ENCODE measurements around the gene TRIM66. TPM values are rescaled to one million over a fixed set of nuclear protein-coding genes. Genes with fewer than 3 reads are reported as not detected.

Gene TRIM66
- total RNA-seq, 1 experiment from 2014 or later: 14.0 TPM

DNA sequence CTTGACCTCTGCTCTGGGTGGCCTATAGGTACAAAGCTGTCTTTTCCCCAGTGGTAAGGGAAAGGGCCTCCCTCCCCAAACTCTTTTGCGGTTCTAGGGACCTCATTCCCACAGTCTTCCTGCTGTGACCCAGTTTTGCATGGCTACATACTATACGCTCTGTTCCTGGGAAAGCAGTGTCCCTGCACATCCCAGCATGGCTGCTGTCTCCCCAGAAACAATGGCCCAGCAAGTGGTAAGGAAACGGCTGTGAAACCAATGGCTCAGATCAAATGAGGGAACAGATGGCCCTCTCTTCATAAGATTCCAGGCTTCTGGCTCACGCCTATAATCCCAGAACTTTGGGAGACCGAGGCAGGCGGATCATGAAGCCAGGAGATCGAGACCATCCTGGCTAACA is 41.2 kb upstream of the TRIM66 start:
- no TSS peak for BruUV-seq (replicated peaks)
- intact Hi-C loops (cut with micrococcal nuclease; ENCODE audit: unreplicated experiment): loop anchor here (5.0 kb wide), 1 partner anchor 36 kb away; no protein-coding TSS in a partner anchor
- H3K4me3 Mint-ChIP-seq (ENCODE audit: low read depth, unreplicated experiment): no peak overlapping the region
- TF ChIP-seq, protein P1, sequence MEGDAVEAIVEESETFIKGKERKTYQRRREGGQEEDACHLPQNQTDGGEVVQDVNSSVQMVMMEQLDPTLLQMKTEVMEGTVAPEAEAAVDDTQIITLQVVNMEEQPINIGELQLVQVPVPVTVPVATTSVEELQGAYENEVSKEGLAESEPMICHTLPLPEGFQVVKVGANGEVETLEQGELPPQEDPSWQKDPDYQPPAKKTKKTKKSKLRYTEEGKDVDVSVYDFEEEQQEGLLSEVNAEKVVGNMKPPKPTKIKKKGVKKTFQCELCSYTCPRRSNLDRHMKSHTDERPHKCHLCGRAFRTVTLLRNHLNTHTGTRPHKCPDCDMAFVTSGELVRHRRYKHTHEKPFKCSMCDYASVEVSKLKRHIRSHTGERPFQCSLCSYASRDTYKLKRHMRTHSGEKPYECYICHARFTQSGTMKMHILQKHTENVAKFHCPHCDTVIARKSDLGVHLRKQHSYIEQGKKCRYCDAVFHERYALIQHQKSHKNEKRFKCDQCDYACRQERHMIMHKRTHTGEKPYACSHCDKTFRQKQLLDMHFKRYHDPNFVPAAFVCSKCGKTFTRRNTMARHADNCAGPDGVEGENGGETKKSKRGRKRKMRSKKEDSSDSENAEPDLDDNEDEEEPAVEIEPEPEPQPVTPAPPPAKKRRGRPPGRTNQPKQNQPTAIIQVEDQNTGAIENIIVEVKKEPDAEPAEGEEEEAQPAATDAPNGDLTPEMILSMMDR (IDR thresholded peaks at IDR 0.05; ENCODE audit: unreplicated experiment): no peak
- no peak for DNase-seq
- no peaks in the 10 kb centered on the region for H3K27me3 Mint-ChIP-seq (ENCODE audit: unreplicated experiment)
- H3K4me1 Mint-ChIP-seq (ENCODE audit: low read depth, unreplicated experiment): peaks cover 40% of the 10 kb centered on the region
- H3K27ac Mint-ChIP-seq (ENCODE audit: unreplicated experiment): no peak overlapping the region
- CTCF ChIA-PET: no interaction called here
- H3K9me3 Mint-ChIP-seq (ENCODE audit: low read depth, unreplicated experiment): no peaks in the 10 kb centered on the region
- peaks cover 20% of the 10 kb centered on the region for H3K36me3 Mint-ChIP-seq (ENCODE audit: insufficient read depth, unreplicated experiment)

DNA sequence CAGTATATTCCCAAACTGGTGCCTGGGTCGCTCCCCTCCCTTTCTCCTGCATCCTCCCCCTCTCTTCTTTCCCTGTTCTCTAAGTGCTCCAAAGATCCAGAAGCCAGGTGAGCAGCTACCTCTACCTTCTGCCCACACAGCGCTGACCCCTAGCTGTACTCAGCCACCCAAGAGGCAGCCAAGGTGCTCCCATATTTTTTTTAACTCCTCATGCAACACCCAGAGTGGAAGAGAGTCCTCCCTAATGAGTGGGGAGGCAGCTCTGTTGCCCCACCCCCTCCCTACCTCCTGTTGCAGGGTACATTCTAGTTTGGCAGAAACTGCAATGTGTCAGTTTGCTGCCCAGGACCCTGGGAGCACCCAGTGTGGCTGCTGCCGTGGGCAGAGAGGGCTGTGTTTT is 40.3 kb upstream of the TRIM66 start:
- no peak overlapping the region for H3K4me3 Mint-ChIP-seq (ENCODE audit: low read depth, unreplicated experiment)
- peaks cover 21% of the 10 kb centered on the region for H3K36me3 Mint-ChIP-seq (ENCODE audit: insufficient read depth, unreplicated experiment)
- no TSS peak for BruUV-seq (replicated peaks)
- DNase-seq: no peak
- CTCF ChIA-PET: no interaction called here
- TF ChIP-seq, protein P1 (IDR thresholded peaks at IDR 0.05; ENCODE audit: unreplicated experiment): no peak
- H3K27me3 Mint-ChIP-seq (ENCODE audit: unreplicated experiment): no peaks in the 10 kb centered on the region
- peaks cover 49% of the 10 kb centered on the region for H3K4me1 Mint-ChIP-seq (ENCODE audit: low read depth, unreplicated experiment)
- peak overlapping the region; percentile 3 for H3K27ac Mint-ChIP-seq (ENCODE audit: unreplicated experiment)
- H3K9me3 Mint-ChIP-seq (ENCODE audit: low read depth, unreplicated experiment): no peaks in the 10 kb centered on the region
- intact Hi-C loops (cut with micrococcal nuclease; ENCODE audit: unreplicated experiment): loop anchor here (5.0 kb wide), 1 partner anchor 36 kb away; no protein-coding TSS in a partner anchor

DNA sequence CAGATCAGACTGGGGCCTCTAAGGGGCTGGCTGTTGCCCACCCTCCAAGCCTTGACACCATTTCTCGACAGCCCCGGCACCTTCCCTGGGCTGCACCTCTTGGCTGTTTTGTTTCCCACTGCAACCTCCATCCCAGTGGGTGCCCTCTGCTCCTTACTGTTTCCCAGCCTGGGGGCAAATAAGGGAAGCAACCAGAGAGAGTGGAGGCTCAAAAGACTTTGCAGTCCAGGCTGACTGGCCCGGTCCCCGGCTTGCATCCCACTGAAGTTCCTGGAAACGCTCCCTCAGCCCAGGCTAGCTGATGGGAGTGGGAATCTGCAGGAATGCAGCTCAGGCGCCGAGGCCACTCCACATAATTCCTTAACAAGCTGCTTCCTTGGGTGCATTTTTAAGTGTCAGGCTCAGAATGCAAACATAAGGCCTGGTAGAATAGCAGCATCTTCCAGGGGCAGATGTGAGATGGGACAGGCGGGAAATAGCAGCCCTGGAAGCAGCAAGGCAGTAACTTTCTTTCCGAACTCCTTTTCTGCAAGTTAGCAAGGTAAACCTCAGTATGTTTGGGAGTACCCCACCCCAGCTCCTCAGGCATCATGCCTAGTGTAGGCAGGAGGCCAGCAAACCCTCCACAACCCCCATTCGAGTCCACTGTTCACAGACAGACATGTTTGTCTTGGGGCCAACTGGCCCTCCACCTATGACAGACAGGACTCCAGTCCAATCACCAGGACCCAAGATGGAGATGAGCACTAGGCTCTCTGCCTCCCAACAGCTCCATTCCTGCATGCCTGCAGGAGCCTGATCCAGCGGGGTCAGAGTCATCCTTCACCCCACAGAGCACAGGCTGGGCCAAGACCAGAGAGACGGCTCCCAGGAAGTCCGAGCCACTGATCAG is 39.4 kb upstream of the TRIM66 start:
- H3K4me3 Mint-ChIP-seq (ENCODE audit: low read depth, unreplicated experiment): peak overlapping the region; percentile 56
- H3K36me3 Mint-ChIP-seq (ENCODE audit: insufficient read depth, unreplicated experiment): peaks cover 30% of the 10 kb centered on the region
- CTCF ChIA-PET: interaction anchor here (1.4 to 1.8 kb wide), 2 partner anchors 36 to 73 kb away, joined by 4 read pairs; no protein-coding TSS in a partner anchor
- BruUV-seq (replicated peaks): no TSS peak
- H3K9me3 Mint-ChIP-seq (ENCODE audit: low read depth, unreplicated experiment): no peaks in the 10 kb centered on the region
- TF ChIP-seq, protein P1 (IDR thresholded peaks at IDR 0.05; ENCODE audit: unreplicated experiment): no peak
- intact Hi-C loops (cut with micrococcal nuclease; ENCODE audit: unreplicated experiment): loop anchor here (2.0 to 5.0 kb wide), 2 partner anchors 21 to 35 kb away; no protein-coding TSS in a partner anchor
- no peak for DNase-seq
- no peaks in the 10 kb centered on the region for H3K27me3 Mint-ChIP-seq (ENCODE audit: unreplicated experiment)
- peaks cover 58% of the 10 kb centered on the region for H3K4me1 Mint-ChIP-seq (ENCODE audit: low read depth, unreplicated experiment)
- peak overlapping the region; percentile 95 for H3K27ac Mint-ChIP-seq (ENCODE audit: unreplicated experiment)

GRCh38 chr11:8720868-8721608 is 38.6 kb upstream of the TRIM66 start:
- TF ChIP-seq, protein P1 (IDR thresholded peaks at IDR 0.05; ENCODE audit: unreplicated experiment): no peak
- H3K27ac Mint-ChIP-seq (ENCODE audit: unreplicated experiment): peak overlapping the region; percentile 95
- no TSS peak for BruUV-seq (replicated peaks)
- intact Hi-C loops (cut with micrococcal nuclease; ENCODE audit: unreplicated experiment): loop anchor here (2.0 to 5.0 kb wide), 2 partner anchors 20 to 34 kb away; no protein-coding TSS in a partner anchor
- H3K4me1 Mint-ChIP-seq (ENCODE audit: low read depth, unreplicated experiment): peaks cover 59% of the 10 kb centered on the region
- peak overlapping the region; percentile 56 for H3K4me3 Mint-ChIP-seq (ENCODE audit: low read depth, unreplicated experiment)
- no peaks in the 10 kb centered on the region for H3K27me3 Mint-ChIP-seq (ENCODE audit: unreplicated experiment)
- DNase-seq: peak; percentile 80
- no peaks in the 10 kb centered on the region for H3K9me3 Mint-ChIP-seq (ENCODE audit: low read depth, unreplicated experiment)
- H3K36me3 Mint-ChIP-seq (ENCODE audit: insufficient read depth, unreplicated experiment): peaks cover 30% of the 10 kb centered on the region
- CTCF ChIA-PET: interaction anchor here (0.7 to 1.8 kb wide), 4 partner anchors 22 to 74 kb away, joined by 3 to 5 read pairs (median 4); no protein-coding TSS in a partner anchor

Data from Calu3 (cell line).